B cell (primary cell): ENCODE data around the gene SLC1A4. TPM values are rescaled to one million over a fixed set of nuclear protein-coding genes. Genes with fewer than 3 reads are reported as not detected.

ENCODE experiments used
- ATAC-seq: fragments of 200-7000 bp; cut with Tn5 transposase; one replicate; pipeline ENCODE4 v1.10.0; 2021; ENCODE audit warnings: low read depth, mild to moderate bottlenecking, moderate number of reproducible peaks, moderate library complexity
- CTCF ChIA-PET: fragments of 350-600 bp; sonication (Branson Sonifier 250); formaldehyde crosslinking; loops from one replicate; lab custom pipeline; 2021; ENCODE audit warnings: antibody characterized with exemption, inconsistent platforms; lab: Charles Lee
- POLR2A ChIA-PET: fragments of 350-600 bp; sonication (Branson Sonifier 250); formaldehyde crosslinking; loops from one replicate; lab custom pipeline; 2021; ENCODE audit warnings: antibody characterized with exemption; lab: Charles Lee
- DNase-seq: peaks from one replicate; pipeline ENCODE4 v3.0.0; 2013
- H2AFZ ChIP-seq: 2 replicates; pipeline ENCODE4 v1.6.1; 2012; ENCODE audit warnings: mild to moderate bottlenecking, low read depth, low read length; ENCODE audit not compliant: insufficient read depth, poor library complexity, severe bottlenecking
- H3K27ac ChIP-seq, 2 donors: 1 replicate in 1 of 2; 2 replicates in 1 of 2; pipeline ENCODE4 v1.5.1; 2012 to 2013; ENCODE audit warnings: low read length in 2 of 2, mild to moderate bottlenecking in 2 of 2, moderate library complexity in 1 of 2
- H3K27me3 ChIP-seq, 4 experiments: fragments of 200-600 bp in 1 of 4; sonication (generic) in 1 of 4; replicated peaks in 1 of 4; 1 replicate in 2 of 4; 2 replicates in 2 of 4; pipeline versions ENCODE4 v1.6.1 to v1.7.0; 2013 to 2016; ENCODE audit warnings: low read length in 3 of 4, mild to moderate bottlenecking in 2 of 4, mixed read lengths in 1 of 4, moderate library complexity in 1 of 4; ENCODE audit not compliant: insufficient read depth in 4 of 4, control insufficient read depth in 3 of 4; ENCODE audit errors: control extremely low read depth in 1 of 4
- H3K36me3 ChIP-seq, 2 experiments: replicated peaks in 1 of 2; 1 replicate in 1 of 2; 2 replicates in 1 of 2; pipeline versions ENCODE4 v1.6.1 to v1.7.1; 2013; ENCODE audit warnings: low read length in 1 of 2; ENCODE audit not compliant: insufficient read depth in 2 of 2, control insufficient read depth in 1 of 2; ENCODE audit errors: control extremely low read depth in 1 of 2, extremely low read depth in 1 of 2
- H3K4me1 ChIP-seq, 2 donors: fragments of 200-600 bp in 1 of 2; sonication (generic) in 1 of 2; 1 replicate in 1 of 2; 2 replicates in 1 of 2; pipeline versions ENCODE4 v1.5.1 to v1.6.1; 2013 to 2017; ENCODE audit warnings: low read length in 2 of 2; ENCODE audit not compliant: control insufficient read depth in 2 of 2, insufficient read depth in 2 of 2
- H3K4me2 ChIP-seq: replicated peaks from 2 replicates; pipeline ENCODE3; 2012; ENCODE audit warnings: mild to moderate bottlenecking, low read depth, low read length; ENCODE audit not compliant: poor library complexity, severe bottlenecking
- H3K4me3 ChIP-seq, 5 experiments: fragments of 200-600 bp in 1 of 5; sonication (generic) in 1 of 5; 1 replicate in 3 of 5; 2 replicates in 2 of 5; pipeline versions ENCODE4 v1.5.1 to v1.7.0; 2011 to 2016; ENCODE audit warnings: low read length in 4 of 5, mild to moderate bottlenecking in 4 of 5, low read depth in 2 of 5, control low read depth in 1 of 5, moderate library complexity in 1 of 5; ENCODE audit not compliant: insufficient read depth in 1 of 5; ENCODE audit errors: control extremely low read depth in 1 of 5, extremely low read depth in 1 of 5
- H3K79me2 ChIP-seq: fragments of 200-600 bp; sonication (generic); one replicate; pipeline ENCODE4 v1.6.0; 2016; ENCODE audit warnings: low read length; ENCODE audit not compliant: control insufficient read depth, insufficient read depth
- H3K9ac ChIP-seq: fragments of 200-600 bp; sonication (generic); 2 replicates; pipeline ENCODE4 v1.6.1; 2017; ENCODE audit warnings: mild to moderate bottlenecking, low read length, moderate library complexity
- H3K9me3 ChIP-seq, 3 donors: one replicate each; pipeline versions ENCODE4 v1.6.1 to v1.7.1; 2013; ENCODE audit warnings: low read length in 2 of 3; ENCODE audit not compliant: control insufficient read depth in 2 of 3, insufficient read depth in 1 of 3; ENCODE audit errors: control extremely low read depth in 1 of 3
- H4K20me1 ChIP-seq: 2 replicates; pipeline ENCODE4 v1.6.0; 2012; ENCODE audit warnings: mild to moderate bottlenecking, low read length; ENCODE audit not compliant: insufficient read depth, control insufficient read depth, poor library complexity, severe bottlenecking
- H3K27ac Mint-ChIP-seq: one replicate; pipeline ENCODE4 v1.8.0; 2021; ENCODE audit warnings: mixed read lengths
- H3K27me3 Mint-ChIP-seq: one replicate; pipeline ENCODE4 v1.8.0; 2021; ENCODE audit warnings: mixed read lengths
- H3K4me1 Mint-ChIP-seq: one replicate; pipeline ENCODE4 v1.8.0; 2021; ENCODE audit warnings: mixed read lengths
- H3K4me3 Mint-ChIP-seq: one replicate; pipeline ENCODE4 v1.8.0; 2021; ENCODE audit warnings: mixed read lengths
- H3K9me3 Mint-ChIP-seq: one replicate; pipeline ENCODE4 v1.8.0; 2022; ENCODE audit warnings: mixed read lengths; ENCODE audit not compliant: insufficient read depth
- EZH2 ChIP-seq: IDR thresholded peaks from 2 replicates; pipeline ENCODE4 v1.6.1; 2012; ENCODE audit warnings: borderline replicate concordance, low read depth, mild to moderate bottlenecking, moderate library complexity, low read length; ENCODE audit not compliant: insufficient read depth, poor library complexity, severe bottlenecking
- WGBS: methylation state at CpG from one replicate; pipeline ENCODE4 v1.1.5; 2013; ENCODE audit warnings: missing lambda C conversion rate; ENCODE audit not compliant: insufficient coverage; 5-methylcytosine and 5-hydroxymethylcytosine counted together
- intact Hi-C: fragments of 100-400 bp; cut with micrococcal nuclease; formaldehyde crosslinking; loops from one replicate; pipeline ENCODE4 v1.10.0; 2022
- polyA plus RNA-seq: library from polyadenylated mRNA; depleted of rRNA; stranded (reverse); fragments of >200 nt; gene quantifications from 2 replicates; pipeline ENCODE4 v1.2.3, GENCODE V29; 2012
- total RNA-seq, 2 donors: library from RNA; stranded (reverse); fragments of 120-200 nt in 1 of 2; gene quantifications; 1 replicate in 1 of 2; 2 replicates in 1 of 2; pipeline versions ENCODE4 v1.2.3 to v1.2.4, GENCODE V29; 2013 to 2022
- TF ChIP-seq, protein P1 (sequence below): fragments of 200-600 bp; IDR thresholded peaks from one replicate; pipeline ENCODE4 v1.8.0; 2022; ENCODE audit warnings: antibody characterized with exemption, mild to moderate bottlenecking

Gene SLC1A4
- total and polyA plus RNA-seq, 2 donors (not counting 1 experiment from before 2014, with no cell fraction given), result 1.7 to 15.7 TPM

DNA sequence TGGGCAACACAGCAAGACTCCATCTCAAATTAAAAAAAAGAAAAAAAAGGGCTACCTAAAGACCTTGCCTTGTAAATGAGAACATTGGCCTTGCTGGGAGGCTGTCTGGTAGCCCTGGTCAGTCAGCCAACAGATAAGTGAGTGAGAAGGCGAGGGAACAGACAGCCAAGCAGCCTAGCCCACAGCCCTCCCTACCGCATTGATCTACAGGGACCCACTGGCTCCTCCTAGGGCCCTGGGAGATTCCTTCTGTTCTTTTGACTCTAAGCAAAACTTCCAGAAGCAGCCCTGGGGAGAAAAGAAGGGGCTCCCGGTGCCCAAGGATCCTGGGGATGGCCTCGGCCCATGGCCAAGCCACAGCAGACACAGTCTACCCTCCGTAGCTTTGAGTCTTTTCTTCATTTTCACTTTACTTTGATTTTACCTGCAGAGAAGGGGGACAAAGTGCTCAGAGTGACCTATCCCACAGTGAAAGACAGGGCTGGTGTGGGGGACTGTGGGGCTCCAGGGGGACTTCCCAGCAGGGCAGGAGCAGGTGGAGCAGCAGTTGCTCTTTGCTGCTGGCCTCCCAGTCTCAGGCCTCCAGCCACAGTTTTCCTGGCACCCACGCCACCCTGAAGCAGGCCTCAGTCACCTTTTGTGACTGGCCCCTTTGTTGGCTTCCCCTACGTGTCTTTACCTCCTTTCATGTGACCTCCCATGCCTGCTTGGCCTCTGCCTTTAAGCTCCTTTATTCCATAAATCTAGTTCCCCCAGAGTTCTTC is 72.1 kb downstream of the SLC1A4 start:
- Histone ChIP-seq H3K27me3 (no peaks in the 10 kb centered on the region), H3K27ac (no peak overlapping the region), H3K36me3 (no peaks in the 10 kb centered on the region), H4K20me1 (peaks cover 17% of the 10 kb centered on the region), H3K9ac (no peak overlapping the region), H2AFZ (no peak overlapping the region), H3K4me2 (no peak overlapping the region), H3K4me3 (no peak overlapping the region), H3K4me1 (peaks cover 21 to 26% of the 10 kb centered on the region in 2 donors), H3K79me2 (peaks cover 75% of the 10 kb centered on the region), H3K9me3 (no peaks in the 10 kb centered on the region)
- H3K4me1 Mint-ChIP-seq, result peaks cover 41% of the 10 kb centered on the region
- ChIA-PET CTCF (interaction anchor here (1.0 to 4.9 kb wide), 3 partner anchors 109 to 126 kb away, joined by 3 to 96 read pairs (median 3); no protein-coding TSS in a partner anchor), POLR2A (interaction anchor here (0.7 kb wide), 1 partner anchor 59 kb away, joined by 6 read pairs; no protein-coding TSS in a partner anchor)
- H3K9me3 Mint-ChIP-seq, result no peaks in the 10 kb centered on the region
- TF ChIP-seq, protein P1, sequence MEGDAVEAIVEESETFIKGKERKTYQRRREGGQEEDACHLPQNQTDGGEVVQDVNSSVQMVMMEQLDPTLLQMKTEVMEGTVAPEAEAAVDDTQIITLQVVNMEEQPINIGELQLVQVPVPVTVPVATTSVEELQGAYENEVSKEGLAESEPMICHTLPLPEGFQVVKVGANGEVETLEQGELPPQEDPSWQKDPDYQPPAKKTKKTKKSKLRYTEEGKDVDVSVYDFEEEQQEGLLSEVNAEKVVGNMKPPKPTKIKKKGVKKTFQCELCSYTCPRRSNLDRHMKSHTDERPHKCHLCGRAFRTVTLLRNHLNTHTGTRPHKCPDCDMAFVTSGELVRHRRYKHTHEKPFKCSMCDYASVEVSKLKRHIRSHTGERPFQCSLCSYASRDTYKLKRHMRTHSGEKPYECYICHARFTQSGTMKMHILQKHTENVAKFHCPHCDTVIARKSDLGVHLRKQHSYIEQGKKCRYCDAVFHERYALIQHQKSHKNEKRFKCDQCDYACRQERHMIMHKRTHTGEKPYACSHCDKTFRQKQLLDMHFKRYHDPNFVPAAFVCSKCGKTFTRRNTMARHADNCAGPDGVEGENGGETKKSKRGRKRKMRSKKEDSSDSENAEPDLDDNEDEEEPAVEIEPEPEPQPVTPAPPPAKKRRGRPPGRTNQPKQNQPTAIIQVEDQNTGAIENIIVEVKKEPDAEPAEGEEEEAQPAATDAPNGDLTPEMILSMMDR, result no peak
- no peak for TF ChIP-seq EZH2
- intact Hi-C loops, result no loop called here
- DNase-seq (no peak), ATAC-seq (no peak)
- H3K27me3 Mint-ChIP-seq, result no peaks in the 10 kb centered on the region
- no peak overlapping the region for H3K27ac Mint-ChIP-seq
- WGBS, result 94% methylated on average over 5 of the region's 7 CpGs
- H3K4me3 Mint-ChIP-seq, result no peak overlapping the region

DNA sequence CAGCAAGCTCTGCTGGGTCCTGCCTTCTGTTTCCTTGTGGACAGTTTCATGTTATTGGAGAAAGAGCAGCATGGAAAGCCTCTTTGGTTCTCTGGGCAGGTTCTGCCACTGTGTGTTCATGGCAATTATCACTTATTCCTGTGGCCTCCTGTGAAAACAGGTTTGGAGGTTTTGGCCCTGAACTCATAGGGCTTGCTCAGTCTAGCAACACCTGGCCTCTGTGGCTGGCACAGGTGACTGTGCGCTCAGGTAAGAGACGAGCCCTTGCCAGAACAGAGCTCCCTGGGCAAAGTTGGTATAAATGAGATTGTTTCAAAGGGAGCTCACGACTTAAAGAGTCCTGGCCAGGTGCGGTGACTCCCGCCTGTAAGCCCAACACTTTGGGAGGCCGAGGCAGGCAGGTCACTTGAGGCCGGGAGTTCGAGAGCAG is 72.7 kb downstream of the SLC1A4 start:
- POLR2A ChIA-PET, result interaction anchor here (0.7 kb wide), 1 partner anchor 59 kb away, joined by 6 read pairs; no protein-coding TSS in a partner anchor
- peaks cover 17% of the 10 kb centered on the region for H4K20me1 ChIP-seq
- no peak for DNase-seq
- Mint-ChIP-seq H3K4me3 (no peak overlapping the region), H3K9me3 (no peaks in the 10 kb centered on the region), H3K27ac (no peak overlapping the region), H3K4me1 (peaks cover 42% of the 10 kb centered on the region), H3K27me3 (no peaks in the 10 kb centered on the region)
- TF ChIP-seq EZH2, result no peak
- TF ChIP-seq, protein P1, result no peak
- H3K9me3 ChIP-seq, result no peaks in the 10 kb centered on the region
- H2AFZ ChIP-seq, result no peak overlapping the region
- no peak overlapping the region for H3K4me3 ChIP-seq
- H3K9ac ChIP-seq, result no peak overlapping the region
- CTCF ChIA-PET, result interaction anchor here (1.0 to 4.9 kb wide), 3 partner anchors 108 to 125 kb away, joined by 3 to 96 read pairs (median 3); no protein-coding TSS in a partner anchor
- no peaks in the 10 kb centered on the region for H3K27me3 ChIP-seq
- no peak overlapping the region for H3K4me2 ChIP-seq
- no peak overlapping the region for H3K27ac ChIP-seq
- H3K36me3 ChIP-seq, result no peaks in the 10 kb centered on the region
- peaks cover 70% of the 10 kb centered on the region for H3K79me2 ChIP-seq
- intact Hi-C loops, result no loop called here
- H3K4me1 ChIP-seq, result peaks cover 20 to 25% of the 10 kb centered on the region in 2 donors
- 96% methylated on average over 8 of the region's 8 CpGs for WGBS
- no peak for ATAC-seq
